Panc1 (cell line): ENCODE data around the gene ZNF652. TPM values are rescaled to one million over a fixed set of nuclear protein-coding genes. Genes with fewer than 3 reads are reported as not detected.

Source experiments
- ATAC-seq: fragments of 200-7000 bp; cut with Tn5 transposase; 2 replicates; pipeline ENCODE4 v1.9.1; 2020; ENCODE audit warnings: mild to moderate bottlenecking, moderate library complexity
- BruUV-seq: library from RNA; stranded (reverse); fragments of 400-500 nt; replicated peaks from 2 replicates; lab custom pipeline; 2021; lab: Mats Ljungman, UMichigan
- CTCF ChIA-PET: fragments of 300-600 bp; sonication (Branson Sonifier 250); formaldehyde crosslinking; loops from one replicate; lab custom pipeline; 2022; ENCODE audit warnings: antibody characterized with exemption; lab: Charles Lee
- POLR2A ChIA-PET: fragments of 300-600 bp; sonication (Branson Sonifier 250); formaldehyde crosslinking; loops from one replicate; lab custom pipeline; 2022; ENCODE audit warnings: antibody characterized with exemption; lab: Charles Lee
- DNase-seq: peaks from one replicate; pipeline ENCODE4 v3.0.0-alpha.2; 2010; ENCODE audit warnings: low read depth, low spot score
- H3K27ac ChIP-seq: 2 replicates; pipeline ENCODE4 v1.5.1; 2011; ENCODE audit warnings: mild to moderate bottlenecking, low read length, inconsistent platforms
- H3K27me3 ChIP-seq: fragments of 200-500 bp; sonication (Bioruptor generic); 2 replicates; pipeline ENCODE4 v1.6.0; 2014; ENCODE audit warnings: low read length, inconsistent platforms; ENCODE audit not compliant: control insufficient read depth, insufficient read depth
- H3K36me3 ChIP-seq: fragments of 200-500 bp; sonication (Bioruptor generic); 2 replicates; pipeline ENCODE4 v1.5.1; 2014; ENCODE audit warnings: inconsistent platforms, mild to moderate bottlenecking, low read length, moderate library complexity; ENCODE audit not compliant: control insufficient read depth, insufficient read depth
- H3K4me1 ChIP-seq: 2 replicates; pipeline ENCODE4 v1.5.1; 2011; ENCODE audit warnings: inconsistent platforms, mild to moderate bottlenecking, low read length, moderate library complexity; ENCODE audit not compliant: control insufficient read depth, insufficient read depth
- H3K4me3 ChIP-seq, 2 experiments: 2 replicates each; pipeline ENCODE4 v1.5.1; 2011 to 2012; ENCODE audit warnings: low read depth in 2 of 2, low read length in 2 of 2, mild to moderate bottlenecking in 2 of 2, inconsistent platforms in 1 of 2, moderate library complexity in 1 of 2
- H3K9me3 ChIP-seq: fragments of 200-500 bp; sonication (Bioruptor generic); 2 replicates; pipeline ENCODE4 v1.5.1; 2014; ENCODE audit warnings: low read depth, mild to moderate bottlenecking, inconsistent platforms, low read length, moderate library complexity; ENCODE audit not compliant: control insufficient read depth, insufficient read depth
- CTCF ChIP-seq: fragments of 450-650 bp; IDR thresholded peaks from 2 replicates; pipeline ENCODE4 v1.5.1; 2017; ENCODE audit warnings: mild to moderate bottlenecking
- POLR2AphosphoS5 ChIP-seq: IDR thresholded peaks from 2 replicates; pipeline ENCODE4 v1.6.1; 2012; ENCODE audit warnings: mild to moderate bottlenecking, low read depth, low read length, moderate library complexity
- REST ChIP-seq, 2 experiments: IDR thresholded peaks; 2 replicates each; pipeline ENCODE4 v1.6.1; 2011 to 2012; ENCODE audit warnings: low read depth in 2 of 2, control low read depth in 1 of 2, low read length in 1 of 2, mild to moderate bottlenecking in 1 of 2, moderate library complexity in 1 of 2; ENCODE audit not compliant: insufficient read depth in 1 of 2
- SIN3A ChIP-seq: IDR thresholded peaks from 2 replicates; pipeline ENCODE4 v1.6.1; 2012; ENCODE audit warnings: low read depth, mild to moderate bottlenecking, low read length, moderate library complexity, borderline replicate concordance; ENCODE audit not compliant: insufficient read depth
- TCF7L2 ChIP-seq: IDR thresholded peaks from 2 replicates; pipeline ENCODE4 v1.6.1; 2011; ENCODE audit warnings: mild to moderate bottlenecking, low read depth, low read length, inconsistent platforms
- in situ Hi-C: cut with HindIII; loops from 2 replicates; pipeline ENCODE4 v1.10.0; 2016; ENCODE audit warnings: low sequenced_read_pairs, low pct_unique_long_range_greater_than_20kb
- intact Hi-C: fragments of 100-400 bp; cut with micrococcal nuclease; formaldehyde crosslinking; loops from one replicate; pipeline ENCODE4 v1.10.0; 2022; ENCODE audit not compliant: unreplicated experiment
- total RNA-seq: library from RNA; stranded (reverse); gene quantifications from one replicate; pipeline ENCODE4 v1.2.1, GENCODE V29; 2021; ENCODE audit not compliant: unreplicated experiment

Gene ZNF652
- total RNA-seq, 1 experiment from 2014 or later = 42.4 TPM

GRCh38 chr17:49294122-49294521, 67.9 kb downstream of the ZNF652 start:
- in situ Hi-C loops (loop anchor here (5.0 kb wide), 1 partner anchor 93 kb away; no protein-coding TSS in a partner anchor), intact Hi-C loops (no loop called here)
- ChIA-PET CTCF (no interaction called here), POLR2A (no interaction called here)
- Histone ChIP-seq H3K27ac (no peak overlapping the region), H3K9me3 (no peaks in the 10 kb centered on the region), H3K4me3 (no peak overlapping the region), H3K36me3 (no peaks in the 10 kb centered on the region), H3K4me1 (no peaks in the 10 kb centered on the region), H3K27me3 (no peaks in the 10 kb centered on the region)
- no peak for DNase-seq
- BruUV-seq = no TSS peak
- no peak for TF ChIP-seq TCF7L2
- no peak for TF ChIP-seq SIN3A
- TF ChIP-seq CTCF = no peak
- TF ChIP-seq POLR2AphosphoS5 = no peak
- TF ChIP-seq REST (IDR thresholded peaks at IDR 0.05; ENCODE audit: insufficient read depth in 1 of 2, low read depth in 2 of 2, low read length in 1 of 2) = no peak
- no peak for ATAC-seq

- BruUV-seq = no TSS peak
- Histone ChIP-seq H3K36me3 (no peaks in the 10 kb centered on the region), H3K27ac (no peak overlapping the region), H3K9me3 (no peaks in the 10 kb centered on the region), H3K4me1 (no peaks in the 10 kb centered on the region), H3K4me3 (no peak overlapping the region), H3K27me3 (no peaks in the 10 kb centered on the region)
- ChIA-PET CTCF (no interaction called here), POLR2A (no interaction called here)
- no peak for TF ChIP-seq TCF7L2
- TF ChIP-seq CTCF = no peak
- no peak for TF ChIP-seq REST (IDR thresholded peaks at IDR 0.05; ENCODE audit: insufficient read depth in 1 of 2, low read depth in 2 of 2, low read length in 1 of 2)
- no peak for TF ChIP-seq POLR2AphosphoS5
- no peak for TF ChIP-seq SIN3A
- DNase-seq (no peak), ATAC-seq (no peak)
- in situ Hi-C loops (loop anchor here (5.0 kb wide), 1 partner anchor 94 kb away; no protein-coding TSS in a partner anchor), intact Hi-C loops (no loop called here)
Measured at GRCh38 chr17:49292901-49293300, 69.1 kb downstream of the ZNF652 start.
